ENCODE results near the gene HOXB8. TPM values are rescaled to one million over a fixed set of nuclear protein-coding genes. Genes with fewer than 3 reads are reported as not detected.

HOXB8 gene
- total RNA-seq, 1 donor from 2014 or later, result not detected

GRCh38 chr17:48640858-48641180 is 25.7 kb upstream of the HOXB8 start:
- Mint-ChIP-seq H3K4me3 (ENCODE audit: unreplicated experiment) (no peak overlapping the region), H3K36me3 (ENCODE audit: low read depth) (no peaks in the 10 kb centered on the region), H3K27me3 (ENCODE audit: low read depth) (peaks cover 94% of the 10 kb centered on the region), H3K27ac (ENCODE audit: unreplicated experiment) (no peak overlapping the region), H3K9me3 (ENCODE audit: low read depth) (no peaks in the 10 kb centered on the region), H3K4me1 (ENCODE audit: low read depth) (peaks cover 4% of the 10 kb centered on the region)
- no peak for TF ChIP-seq CTCF (IDR thresholded peaks at IDR 0.05)
- no peak for DNase-seq (ENCODE audit: low spot score)

- Mint-ChIP-seq H3K27ac (ENCODE audit: unreplicated experiment) (no peak overlapping the region), H3K9me3 (ENCODE audit: low read depth) (no peaks in the 10 kb centered on the region), H3K4me3 (ENCODE audit: unreplicated experiment) (no peak overlapping the region), H3K27me3 (ENCODE audit: low read depth) (peaks cover 94% of the 10 kb centered on the region), H3K4me1 (ENCODE audit: low read depth) (peaks cover 4% of the 10 kb centered on the region), H3K36me3 (ENCODE audit: low read depth) (no peaks in the 10 kb centered on the region)
- TF ChIP-seq CTCF (IDR thresholded peaks at IDR 0.05), result no peak
- no peak for DNase-seq (ENCODE audit: low spot score)
These were observed 25.1 kb upstream of the HOXB8 start for GRCh38 chr17:48639982-48640857.

- no peak overlapping the region for H3K27ac Mint-ChIP-seq (ENCODE audit: unreplicated experiment)
- no peak overlapping the region for H3K4me3 Mint-ChIP-seq (ENCODE audit: unreplicated experiment)
- peaks cover 4% of the 10 kb centered on the region for H3K4me1 Mint-ChIP-seq (ENCODE audit: low read depth)
- H3K36me3 Mint-ChIP-seq (ENCODE audit: low read depth), result no peaks in the 10 kb centered on the region
- H3K27me3 Mint-ChIP-seq (ENCODE audit: low read depth), result peaks cover 93% of the 10 kb centered on the region
- TF ChIP-seq CTCF (IDR thresholded peaks at IDR 0.05), result no peak
- no peak for DNase-seq (ENCODE audit: low spot score)
- no peaks in the 10 kb centered on the region for H3K9me3 Mint-ChIP-seq (ENCODE audit: low read depth)
These were observed 24.0 kb upstream of the HOXB8 start for GRCh38 chr17:48639136-48639535.

DNA sequence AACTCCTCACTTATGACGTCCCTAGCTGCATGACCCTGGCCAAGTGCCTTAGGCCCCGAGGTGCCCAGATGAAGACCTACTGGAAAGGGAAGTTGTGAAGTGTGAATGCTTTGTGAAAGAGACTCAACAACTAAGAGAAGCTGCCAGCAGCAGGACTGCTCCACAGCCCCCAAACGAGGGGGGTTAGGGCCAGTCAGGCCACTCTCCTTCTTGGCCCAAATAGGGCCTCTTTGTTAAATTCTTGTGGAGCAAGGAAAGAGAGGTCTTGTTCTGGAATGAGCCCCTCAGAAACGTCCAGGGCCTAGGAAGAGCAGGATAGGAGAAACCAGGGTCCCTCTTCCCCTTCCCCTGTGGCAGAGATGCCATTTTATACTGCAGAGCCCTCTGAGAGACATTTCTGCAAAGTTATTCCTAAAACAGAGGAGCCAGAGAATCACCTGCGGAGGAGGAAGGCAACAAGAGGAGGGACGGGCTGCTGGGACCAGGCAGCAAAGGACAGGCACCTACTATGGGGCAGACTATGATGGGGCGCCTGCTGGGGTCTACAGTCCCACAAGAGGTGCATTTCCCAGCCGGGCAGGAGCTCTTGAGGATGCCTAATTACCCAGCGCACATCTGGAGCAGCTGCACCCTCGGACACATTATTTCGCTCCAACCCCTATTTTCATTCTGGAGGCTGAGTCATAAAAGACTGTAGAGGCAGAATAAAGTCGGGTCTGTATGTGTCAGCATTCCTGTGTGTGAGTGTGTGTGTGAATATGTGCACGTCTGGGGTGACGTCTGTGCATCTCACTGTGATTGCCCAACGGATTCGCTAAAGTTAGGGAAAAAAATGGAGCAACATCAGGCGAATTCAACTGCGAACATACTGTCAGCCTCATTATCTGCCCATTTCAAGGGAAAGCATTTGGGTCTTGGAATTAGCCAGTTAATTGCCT is 22.5 kb upstream of the HOXB8 start:
- no peak for DNase-seq (ENCODE audit: low spot score)
- Mint-ChIP-seq H3K4me1 (ENCODE audit: low read depth) (peaks cover 4% of the 10 kb centered on the region), H3K36me3 (ENCODE audit: low read depth) (no peaks in the 10 kb centered on the region), H3K4me3 (ENCODE audit: unreplicated experiment) (no peak overlapping the region), H3K27me3 (ENCODE audit: low read depth) (peaks cover 87% of the 10 kb centered on the region), H3K27ac (ENCODE audit: unreplicated experiment) (no peak overlapping the region), H3K9me3 (ENCODE audit: low read depth) (no peaks in the 10 kb centered on the region)
- TF ChIP-seq CTCF (IDR thresholded peaks at IDR 0.05), result no peak

Measured in chondrocyte (in vitro differentiated cells).